ENCODE measurements around the gene IDS.

DNA sequence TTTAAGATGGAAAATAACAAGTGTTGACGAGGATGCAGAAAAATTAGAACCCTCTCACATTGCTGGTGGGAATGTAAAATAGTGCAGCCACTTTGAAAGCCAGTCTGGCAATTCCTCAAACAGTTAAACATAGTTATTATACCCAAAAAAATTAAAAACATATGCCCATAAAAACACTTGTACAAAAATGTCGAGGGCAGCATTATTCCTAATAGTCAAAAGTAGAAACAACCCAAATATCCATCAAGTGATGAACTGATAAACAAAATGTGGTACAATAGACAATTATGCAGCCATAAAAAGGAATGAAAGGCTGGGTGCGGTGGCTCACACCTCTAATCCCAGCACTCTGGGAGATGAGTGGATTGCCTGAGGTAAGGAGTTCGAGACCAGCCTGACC is 6.3 kb downstream of the IDS start:
- TF ChIP-seq ZFP30 (CRISPR knock-in tag; IDR thresholded peaks at IDR 0.05) (no peak), GLIS3 (CRISPR knock-in tag; IDR thresholded peaks at IDR 0.05) (no peak), RARB (CRISPR knock-in tag; IDR thresholded peaks at IDR 0.05) (no peak), OSR1 (CRISPR knock-in tag; IDR thresholded peaks at IDR 0.05) (no peak), TOX (CRISPR knock-in tag; IDR thresholded peaks at IDR 0.05; ENCODE audit: borderline replicate concordance) (no peak), TCF4 (CRISPR knock-in tag; IDR thresholded peaks at IDR 0.05; ENCODE audit: borderline replicate concordance) (no peak), SNAI2 (CRISPR knock-in tag; IDR thresholded peaks at IDR 0.05) (no peak)
- TF ChIP-seq, protein P1, sequence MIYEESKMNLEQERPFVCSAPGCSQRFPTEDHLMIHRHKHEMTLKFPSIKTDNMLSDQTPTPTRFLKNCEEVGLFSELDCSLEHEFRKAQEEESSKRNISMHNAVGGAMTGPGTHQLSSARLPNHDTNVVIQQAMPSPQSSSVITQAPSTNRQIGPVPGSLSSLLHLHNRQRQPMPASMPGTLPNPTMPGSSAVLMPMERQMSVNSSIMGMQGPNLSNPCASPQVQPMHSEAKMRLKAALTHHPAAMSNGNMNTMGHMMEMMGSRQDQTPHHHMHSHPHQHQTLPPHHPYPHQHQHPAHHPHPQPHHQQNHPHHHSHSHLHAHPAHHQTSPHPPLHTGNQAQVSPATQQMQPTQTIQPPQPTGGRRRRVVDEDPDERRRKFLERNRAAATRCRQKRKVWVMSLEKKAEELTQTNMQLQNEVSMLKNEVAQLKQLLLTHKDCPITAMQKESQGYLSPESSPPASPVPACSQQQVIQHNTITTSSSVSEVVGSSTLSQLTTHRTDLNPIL (CRISPR knock-in tag; IDR thresholded peaks at IDR 0.05; ENCODE audit: low read depth), result no peak
- TF ChIP-seq, protein P2, sequence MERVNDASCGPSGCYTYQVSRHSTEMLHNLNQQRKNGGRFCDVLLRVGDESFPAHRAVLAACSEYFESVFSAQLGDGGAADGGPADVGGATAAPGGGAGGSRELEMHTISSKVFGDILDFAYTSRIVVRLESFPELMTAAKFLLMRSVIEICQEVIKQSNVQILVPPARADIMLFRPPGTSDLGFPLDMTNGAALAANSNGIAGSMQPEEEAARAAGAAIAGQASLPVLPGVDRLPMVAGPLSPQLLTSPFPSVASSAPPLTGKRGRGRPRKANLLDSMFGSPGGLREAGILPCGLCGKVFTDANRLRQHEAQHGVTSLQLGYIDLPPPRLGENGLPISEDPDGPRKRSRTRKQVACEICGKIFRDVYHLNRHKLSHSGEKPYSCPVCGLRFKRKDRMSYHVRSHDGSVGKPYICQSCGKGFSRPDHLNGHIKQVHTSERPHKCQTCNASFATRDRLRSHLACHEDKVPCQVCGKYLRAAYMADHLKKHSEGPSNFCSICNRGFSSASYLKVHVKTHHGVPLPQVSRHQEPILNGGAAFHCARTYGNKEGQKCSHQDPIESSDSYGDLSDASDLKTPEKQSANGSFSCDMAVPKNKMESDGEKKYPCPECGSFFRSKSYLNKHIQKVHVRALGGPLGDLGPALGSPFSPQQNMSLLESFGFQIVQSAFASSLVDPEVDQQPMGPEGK (CRISPR knock-in tag; IDR thresholded peaks at IDR 0.05; ENCODE audit: borderline replicate concordance), result no peak
